ENCODE results near the gene FA2H.

The FA2H gene

GRCh38 chr16:74666010-74666421 is 108.6 kb downstream of the FA2H start:
- H3K4me1 ChIP-seq (ENCODE audit: control insufficient read depth in 1 of 2, insufficient read depth in 2 of 2, low read length in 2 of 2): peaks cover 2 to 4% of the 10 kb centered on the region in 2 experiments
- no peak overlapping the region for H2BK12ac ChIP-seq (ENCODE audit: low read length)
- peak overlapping the region; percentile 90 for H3K18ac ChIP-seq (ENCODE audit: low read length)
- H3K23ac ChIP-seq (ENCODE audit: low read length): no peak overlapping the region
- peak overlapping the region; percentile 97 for H3K14ac ChIP-seq (ENCODE audit: low read length)
- H3K79me1 ChIP-seq (ENCODE audit: low read length): peaks cover 5% of the 10 kb centered on the region
- peak overlapping the region; percentile 81 for H3K9ac ChIP-seq (ENCODE audit: low read length)
- peaks cover 19 to 26% of the 10 kb centered on the region in 2 experiments for H3K36me3 ChIP-seq (ENCODE audit: control insufficient read depth in 1 of 2, insufficient read depth in 2 of 2, low read length in 2 of 2)
- H3K4me3 ChIP-seq (ENCODE audit: low read depth, low read length): peak overlapping the region; percentile 80
- H3K79me2 ChIP-seq (ENCODE audit: control insufficient read depth, insufficient read depth, low read length, poor library complexity): peaks cover 7% of the 10 kb centered on the region
- H3K27ac ChIP-seq (ENCODE audit: low read depth, low read length): peak overlapping the region; percentile 16
- H2AK5ac ChIP-seq (ENCODE audit: low read length): peak overlapping the region; percentile 88
- no CpG with 5 or more reads among the region's 8 CpGs for WGBS (ENCODE audit: extremely low coverage, insufficient coverage, insufficient read length)
- peak overlapping the region; percentile 89 for H4K12ac ChIP-seq (ENCODE audit: low read depth, low read length)
- H3K4me2 ChIP-seq (ENCODE audit: low read length): peak overlapping the region; percentile 72
- no peak overlapping the region for H2BK120ac ChIP-seq (ENCODE audit: insufficient read depth, low read length, poor library complexity)
- peak overlapping the region; percentile 90 for H4K91ac ChIP-seq (ENCODE audit: low read depth, low read length)
- peak overlapping the region; percentile 93 for H4K8ac ChIP-seq (ENCODE audit: low read depth, low read length)
- H3K9me3 ChIP-seq (ENCODE audit: insufficient read depth, low read depth, low read length): peaks cover 2% of the 10 kb centered on the region
- H2AFZ ChIP-seq (ENCODE audit: insufficient read depth, low read length, poor library complexity): peak overlapping the region; percentile 71
- no peaks in the 10 kb centered on the region for H3K27me3 ChIP-seq (ENCODE audit: insufficient read depth, low read length)
- H2BK5ac ChIP-seq (ENCODE audit: low read depth, low read length, poor library complexity): no peak overlapping the region
- peak in 1 of 2 donors; percentile 55 for DNase-seq
- peak overlapping the region; percentile 96 for H3K4ac ChIP-seq (ENCODE audit: low read depth, low read length)
